SW 1271 (cell line): ENCODE measurements around the gene CENPB.

ENCODE experiments used
- DNase-seq, 2 experiments: peaks; one replicate each; lab custom pipeline; 2025; lab: John Stamatoyannopoulos, UW

CENPB gene

GRCh38 chr20:3766422-3767109 is 20.0 kb downstream of the CENPB start:
- DNase-seq: no peak

- no peak for DNase-seq
Measured at GRCh38 chr20:3765171-3765882, 21.2 kb downstream of the CENPB start.

- no peak for DNase-seq
Measured at GRCh38 chr20:3764659-3765058, 21.9 kb downstream of the CENPB start.

GRCh38 chr20:3763671-3764601 is 22.6 kb downstream of the CENPB start:
- DNase-seq: no peak

- DNase-seq: no peak
Measured at GRCh38 chr20:3760655-3761348, 25.7 kb downstream of the CENPB start.

- DNase-seq: no peak
Measured at GRCh38 chr20:3759884-3760283, 26.7 kb downstream of the CENPB start.

- no peak for DNase-seq
Measured at GRCh38 chr20:3759316-3759823, 27.2 kb downstream of the CENPB start.

- no peak for DNase-seq
Measured at GRCh38 chr20:3758566-3758965, 28.0 kb downstream of the CENPB start.

GRCh38 chr20:3757268-3757667 is 29.3 kb downstream of the CENPB start:
- DNase-seq: no peak

GRCh38 chr20:3755814-3756480 is 30.6 kb downstream of the CENPB start:
- DNase-seq: no peak

GRCh38 chr20:3755269-3755668 is 31.3 kb downstream of the CENPB start:
- no peak for DNase-seq

- DNase-seq: no peak
Measured at GRCh38 chr20:3754276-3754630, 32.3 kb downstream of the CENPB start.

GRCh38 chr20:3753501-3754275 is 32.9 kb downstream of the CENPB start:
- DNase-seq: no peak

GRCh38 chr20:3753098-3753497 is 33.4 kb downstream of the CENPB start:
- peak in 1 of 2 experiments; percentile 51 for DNase-seq

- no peak for DNase-seq
Measured at GRCh38 chr20:3752386-3752759, 34.2 kb downstream of the CENPB start.

GRCh38 chr20:3751675-3752385 is 34.7 kb downstream of the CENPB start:
- DNase-seq: no peak

GRCh38 chr20:3751305-3751674 is 35.2 kb downstream of the CENPB start:
- no peak for DNase-seq

- peak in 1 of 2 experiments; percentile 27 for DNase-seq
Measured at GRCh38 chr20:3749689-3750531, 36.6 kb downstream of the CENPB start.

GRCh38 chr20:3749087-3749688 is 37.4 kb downstream of the CENPB start:
- no peak for DNase-seq
